ENCODE measurements around the gene MED13.

The MED13 gene

DNA sequence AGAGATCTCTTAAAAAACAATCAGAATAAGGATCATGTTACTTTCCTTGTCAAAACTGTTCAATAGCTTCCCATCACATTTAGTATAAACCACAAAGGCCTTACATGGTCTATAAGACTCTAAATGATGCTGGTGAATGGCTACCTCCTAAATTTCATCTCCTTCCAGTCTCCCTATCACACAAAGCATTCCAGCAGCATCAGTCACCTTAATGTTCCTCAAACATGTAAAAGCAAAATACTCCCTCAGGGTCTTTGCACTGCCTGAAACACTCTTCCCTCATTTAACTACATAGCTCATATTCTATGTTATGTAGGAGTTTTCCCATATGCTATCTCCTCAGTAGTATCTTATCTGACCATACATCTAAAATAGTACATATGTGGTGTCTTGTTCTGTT is 83.8 kb downstream of the MED13 start (continued):
- TF ChIP-seq, protein P1, sequence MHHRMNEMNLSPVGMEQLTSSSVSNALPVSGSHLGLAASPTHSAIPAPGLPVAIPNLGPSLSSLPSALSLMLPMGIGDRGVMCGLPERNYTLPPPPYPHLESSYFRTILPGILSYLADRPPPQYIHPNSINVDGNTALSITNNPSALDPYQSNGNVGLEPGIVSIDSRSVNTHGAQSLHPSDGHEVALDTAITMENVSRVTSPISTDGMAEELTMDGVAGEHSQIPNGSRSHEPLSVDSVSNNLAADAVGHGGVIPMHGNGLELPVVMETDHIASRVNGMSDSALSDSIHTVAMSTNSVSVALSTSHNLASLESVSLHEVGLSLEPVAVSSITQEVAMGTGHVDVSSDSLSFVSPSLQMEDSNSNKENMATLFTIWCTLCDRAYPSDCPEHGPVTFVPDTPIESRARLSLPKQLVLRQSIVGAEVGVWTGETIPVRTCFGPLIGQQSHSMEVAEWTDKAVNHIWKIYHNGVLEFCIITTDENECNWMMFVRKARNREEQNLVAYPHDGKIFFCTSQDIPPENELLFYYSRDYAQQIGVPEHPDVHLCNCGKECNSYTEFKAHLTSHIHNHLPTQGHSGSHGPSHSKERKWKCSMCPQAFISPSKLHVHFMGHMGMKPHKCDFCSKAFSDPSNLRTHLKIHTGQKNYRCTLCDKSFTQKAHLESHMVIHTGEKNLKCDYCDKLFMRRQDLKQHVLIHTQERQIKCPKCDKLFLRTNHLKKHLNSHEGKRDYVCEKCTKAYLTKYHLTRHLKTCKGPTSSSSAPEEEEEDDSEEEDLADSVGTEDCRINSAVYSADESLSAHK (tag by site-specific recombination; IDR thresholded peaks at IDR 0.05): no peak

DNA sequence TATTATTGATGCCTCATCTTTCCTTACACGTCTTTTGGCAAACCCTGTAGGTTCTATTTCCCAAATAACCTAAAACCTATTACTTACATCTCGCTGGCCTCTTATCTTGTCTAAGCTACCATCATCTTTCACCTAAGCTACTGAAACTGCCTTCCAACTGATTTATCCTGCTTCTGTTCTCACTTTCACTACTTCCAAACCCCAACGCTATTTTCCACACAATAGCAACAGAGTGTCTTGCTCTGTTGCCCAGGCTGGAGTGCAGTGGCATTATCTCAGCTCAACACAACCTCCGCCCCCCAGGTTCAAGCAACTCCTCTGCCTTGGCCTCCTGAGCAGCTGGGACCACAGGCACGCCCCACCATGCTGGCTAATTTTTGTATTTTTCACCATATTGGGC is 84.5 kb downstream of the MED13 start:
- H3K36me3 ChIP-seq (ENCODE audit: control insufficient read depth in 2 of 2, insufficient read depth in 1 of 2, low read length in 2 of 2): peaks cover 67 to 89% of the 10 kb centered on the region in 2 experiments
- CTCF ChIA-PET: interaction anchor here (0.6 kb wide), 2 partner anchors 86 to 890 kb away, joined by 3 read pairs; no protein-coding TSS in a partner anchor
- no peaks in the 10 kb centered on the region for H3K4me1 ChIP-seq (ENCODE audit: control insufficient read depth, insufficient read depth, low read length)
- no peaks in the 10 kb centered on the region for H3K9me3 ChIP-seq (ENCODE audit: control insufficient read depth, insufficient read depth, low read depth, low read length)
- POLR2A ChIA-PET: no interaction called here
- TF ChIP-seq ZSCAN16 (tag by site-specific recombination; IDR thresholded peaks at IDR 0.05) (no peak), ZNF366 (tag by site-specific recombination; conservative IDR thresholded peaks at IDR 0.05) (no peak), ZNF350 (tag by site-specific recombination; IDR thresholded peaks at IDR 0.05) (no peak), ZNF140 (tag by site-specific recombination; IDR thresholded peaks at IDR 0.05) (no peak), ZNF24 (tag by site-specific recombination; IDR thresholded peaks at IDR 0.05) (no peak), ZNF701 (tag by site-specific recombination; IDR thresholded peaks at IDR 0.05) (no peak)
- TF ChIP-seq, protein P2, sequence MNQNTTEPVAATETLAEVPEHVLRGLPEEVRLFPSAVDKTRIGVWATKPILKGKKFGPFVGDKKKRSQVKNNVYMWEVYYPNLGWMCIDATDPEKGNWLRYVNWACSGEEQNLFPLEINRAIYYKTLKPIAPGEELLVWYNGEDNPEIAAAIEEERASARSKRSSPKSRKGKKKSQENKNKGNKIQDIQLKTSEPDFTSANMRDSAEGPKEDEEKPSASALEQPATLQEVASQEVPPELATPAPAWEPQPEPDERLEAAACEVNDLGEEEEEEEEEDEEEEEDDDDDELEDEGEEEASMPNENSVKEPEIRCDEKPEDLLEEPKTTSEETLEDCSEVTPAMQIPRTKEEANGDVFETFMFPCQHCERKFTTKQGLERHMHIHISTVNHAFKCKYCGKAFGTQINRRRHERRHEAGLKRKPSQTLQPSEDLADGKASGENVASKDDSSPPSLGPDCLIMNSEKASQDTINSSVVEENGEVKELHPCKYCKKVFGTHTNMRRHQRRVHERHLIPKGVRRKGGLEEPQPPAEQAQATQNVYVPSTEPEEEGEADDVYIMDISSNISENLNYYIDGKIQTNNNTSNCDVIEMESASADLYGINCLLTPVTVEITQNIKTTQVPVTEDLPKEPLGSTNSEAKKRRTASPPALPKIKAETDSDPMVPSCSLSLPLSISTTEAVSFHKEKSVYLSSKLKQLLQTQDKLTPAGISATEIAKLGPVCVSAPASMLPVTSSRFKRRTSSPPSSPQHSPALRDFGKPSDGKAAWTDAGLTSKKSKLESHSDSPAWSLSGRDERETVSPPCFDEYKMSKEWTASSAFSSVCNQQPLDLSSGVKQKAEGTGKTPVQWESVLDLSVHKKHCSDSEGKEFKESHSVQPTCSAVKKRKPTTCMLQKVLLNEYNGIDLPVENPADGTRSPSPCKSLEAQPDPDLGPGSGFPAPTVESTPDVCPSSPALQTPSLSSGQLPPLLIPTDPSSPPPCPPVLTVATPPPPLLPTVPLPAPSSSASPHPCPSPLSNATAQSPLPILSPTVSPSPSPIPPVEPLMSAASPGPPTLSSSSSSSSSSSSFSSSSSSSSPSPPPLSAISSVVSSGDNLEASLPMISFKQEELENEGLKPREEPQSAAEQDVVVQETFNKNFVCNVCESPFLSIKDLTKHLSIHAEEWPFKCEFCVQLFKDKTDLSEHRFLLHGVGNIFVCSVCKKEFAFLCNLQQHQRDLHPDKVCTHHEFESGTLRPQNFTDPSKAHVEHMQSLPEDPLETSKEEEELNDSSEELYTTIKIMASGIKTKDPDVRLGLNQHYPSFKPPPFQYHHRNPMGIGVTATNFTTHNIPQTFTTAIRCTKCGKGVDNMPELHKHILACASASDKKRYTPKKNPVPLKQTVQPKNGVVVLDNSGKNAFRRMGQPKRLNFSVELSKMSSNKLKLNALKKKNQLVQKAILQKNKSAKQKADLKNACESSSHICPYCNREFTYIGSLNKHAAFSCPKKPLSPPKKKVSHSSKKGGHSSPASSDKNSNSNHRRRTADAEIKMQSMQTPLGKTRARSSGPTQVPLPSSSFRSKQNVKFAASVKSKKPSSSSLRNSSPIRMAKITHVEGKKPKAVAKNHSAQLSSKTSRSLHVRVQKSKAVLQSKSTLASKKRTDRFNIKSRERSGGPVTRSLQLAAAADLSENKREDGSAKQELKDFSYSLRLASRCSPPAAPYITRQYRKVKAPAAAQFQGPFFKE (tag by site-specific recombination; IDR thresholded peaks at IDR 0.05; ENCODE audit: borderline replicate concordance): no peak
- TF ChIP-seq, protein P3, sequence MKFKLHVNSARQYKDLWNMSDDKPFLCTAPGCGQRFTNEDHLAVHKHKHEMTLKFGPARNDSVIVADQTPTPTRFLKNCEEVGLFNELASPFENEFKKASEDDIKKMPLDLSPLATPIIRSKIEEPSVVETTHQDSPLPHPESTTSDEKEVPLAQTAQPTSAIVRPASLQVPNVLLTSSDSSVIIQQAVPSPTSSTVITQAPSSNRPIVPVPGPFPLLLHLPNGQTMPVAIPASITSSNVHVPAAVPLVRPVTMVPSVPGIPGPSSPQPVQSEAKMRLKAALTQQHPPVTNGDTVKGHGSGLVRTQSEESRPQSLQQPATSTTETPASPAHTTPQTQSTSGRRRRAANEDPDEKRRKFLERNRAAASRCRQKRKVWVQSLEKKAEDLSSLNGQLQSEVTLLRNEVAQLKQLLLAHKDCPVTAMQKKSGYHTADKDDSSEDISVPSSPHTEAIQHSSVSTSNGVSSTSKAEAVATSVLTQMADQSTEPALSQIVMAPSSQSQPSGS (tag by site-specific recombination; IDR thresholded peaks at IDR 0.05; ENCODE audit: low read depth): no peak
- no peak overlapping the region for H3K4me3 ChIP-seq (ENCODE audit: low read depth, low read length)
- no peak overlapping the region for H3K27ac ChIP-seq (ENCODE audit: extremely low read depth, low read depth, low read length)

DNA sequence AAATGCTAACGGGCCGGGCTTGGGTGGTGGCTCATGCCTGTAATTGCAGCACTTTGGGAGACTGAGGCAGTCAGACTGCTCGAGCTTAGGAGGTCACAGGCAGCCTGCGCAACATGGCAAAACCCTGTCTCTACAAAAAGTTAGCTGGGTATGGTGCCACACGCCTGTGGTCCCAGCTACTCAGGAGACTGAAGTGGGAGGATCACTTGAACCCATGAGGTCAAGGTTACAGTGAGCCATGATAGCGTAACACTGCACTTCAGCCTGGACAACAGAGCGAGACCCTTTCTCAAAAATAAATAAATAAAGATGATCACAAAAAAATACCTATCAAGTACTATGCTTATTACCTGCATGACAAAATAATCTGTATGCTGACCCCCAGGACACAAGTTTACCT is 91.0 kb downstream of the MED13 start:
- Histone ChIP-seq H3K4me1 (ENCODE audit: control insufficient read depth, insufficient read depth, low read length) (no peaks in the 10 kb centered on the region), H3K36me3 (ENCODE audit: control insufficient read depth in 2 of 2, insufficient read depth in 1 of 2, low read length in 2 of 2) (peaks cover 67 to 88% of the 10 kb centered on the region in 2 experiments), H3K9me3 (ENCODE audit: control insufficient read depth, insufficient read depth, low read depth, low read length) (no peaks in the 10 kb centered on the region), H3K27ac (ENCODE audit: extremely low read depth, low read depth, low read length) (no peak overlapping the region), H3K4me3 (ENCODE audit: low read depth, low read length) (no peak overlapping the region)
- TF ChIP-seq ZNF10 (tag by site-specific recombination; IDR thresholded peaks at IDR 0.05) (no peak), ZNF121 (tag by site-specific recombination; IDR thresholded peaks at IDR 0.05) (0 out of 2 replicates have a peak, but pooled peaks have one; percentile 46), WT1 (tag by site-specific recombination; IDR thresholded peaks at IDR 0.05) (no peak), SCRT2 (tag by site-specific recombination; IDR thresholded peaks at IDR 0.05) (no peak)
- TF ChIP-seq, protein P4, sequence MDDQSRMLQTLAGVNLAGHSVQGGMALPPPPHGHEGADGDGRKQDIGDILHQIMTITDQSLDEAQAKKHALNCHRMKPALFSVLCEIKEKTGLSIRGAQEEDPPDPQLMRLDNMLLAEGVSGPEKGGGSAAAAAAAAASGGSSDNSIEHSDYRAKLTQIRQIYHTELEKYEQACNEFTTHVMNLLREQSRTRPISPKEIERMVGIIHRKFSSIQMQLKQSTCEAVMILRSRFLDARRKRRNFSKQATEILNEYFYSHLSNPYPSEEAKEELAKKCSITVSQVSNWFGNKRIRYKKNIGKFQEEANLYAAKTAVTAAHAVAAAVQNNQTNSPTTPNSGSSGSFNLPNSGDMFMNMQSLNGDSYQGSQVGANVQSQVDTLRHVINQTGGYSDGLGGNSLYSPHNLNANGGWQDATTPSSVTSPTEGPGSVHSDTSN (CRISPR knock-in tag; IDR thresholded peaks at IDR 0.05): no peak
- POLR2A ChIA-PET: no interaction called here
- CTCF ChIA-PET: interaction anchor here (0.6 kb wide), 1 partner anchor 31 kb away, joined by 3 read pairs; no protein-coding TSS in a partner anchor
